ENCODE data around the gene SHISA9.

The SHISA9 gene

DNA sequence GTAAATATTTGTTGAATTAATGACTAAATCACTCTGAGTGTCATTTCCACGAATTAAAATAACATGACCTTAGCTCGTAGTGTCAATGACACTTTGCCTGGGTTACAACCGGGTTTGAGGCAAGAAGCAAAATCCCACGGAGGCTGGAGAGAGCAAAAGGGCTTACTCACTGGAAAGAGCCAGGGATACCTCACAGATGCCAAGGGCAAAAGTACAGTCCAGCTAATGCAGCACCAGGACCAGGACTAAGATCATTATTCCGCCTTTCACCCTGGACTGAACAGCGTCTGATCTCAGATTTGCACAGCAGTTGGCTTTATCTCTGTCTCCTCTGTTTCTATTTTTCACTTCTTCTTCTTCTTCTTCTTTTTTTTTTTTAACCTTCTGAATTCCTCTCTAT lies 175.5 kb downstream of the SHISA9 start:
- DNase-seq (ENCODE audit: low spot score) = no peak

DNA sequence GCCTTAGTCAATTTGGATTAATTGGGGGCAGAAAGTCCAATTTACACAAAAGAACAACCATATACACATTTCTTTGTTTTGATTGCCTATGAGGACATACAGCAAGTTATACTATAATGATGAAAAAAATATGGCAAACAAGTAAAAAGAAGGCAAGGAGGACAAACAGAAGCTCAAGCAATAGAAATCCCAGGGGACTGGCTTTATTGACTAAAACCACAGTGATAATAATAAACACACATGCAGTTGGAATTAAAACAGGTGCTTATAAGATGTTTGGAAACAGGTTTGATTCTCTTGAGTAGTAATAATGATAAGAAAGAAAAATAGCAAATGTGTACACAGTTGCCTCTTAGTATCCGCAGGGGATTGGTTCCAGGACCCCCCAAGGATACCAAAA lies 176.4 kb downstream of the SHISA9 start:
- DNase-seq (ENCODE audit: low spot score) = no peak

DNA sequence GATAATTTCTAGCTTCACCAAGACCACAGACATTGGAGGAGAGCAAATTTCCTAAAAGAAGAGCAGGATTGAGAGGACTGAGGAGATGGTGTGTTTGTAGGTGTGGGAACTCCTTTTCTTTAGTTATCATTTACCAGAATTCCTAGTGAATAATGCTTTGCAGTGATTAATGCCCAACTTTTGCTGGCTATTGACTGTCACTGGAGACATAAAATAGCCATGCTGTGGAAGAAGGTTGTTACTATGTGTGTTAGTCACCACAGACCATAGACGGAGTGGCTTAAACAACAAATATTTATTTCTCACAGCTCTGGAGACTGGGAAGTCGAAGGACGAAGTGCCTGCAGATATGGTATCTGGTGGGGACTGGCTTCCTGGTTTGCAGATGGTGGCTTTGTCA lies 179.1 kb downstream of the SHISA9 start:
- no peak for DNase-seq (ENCODE audit: low spot score)

DNA sequence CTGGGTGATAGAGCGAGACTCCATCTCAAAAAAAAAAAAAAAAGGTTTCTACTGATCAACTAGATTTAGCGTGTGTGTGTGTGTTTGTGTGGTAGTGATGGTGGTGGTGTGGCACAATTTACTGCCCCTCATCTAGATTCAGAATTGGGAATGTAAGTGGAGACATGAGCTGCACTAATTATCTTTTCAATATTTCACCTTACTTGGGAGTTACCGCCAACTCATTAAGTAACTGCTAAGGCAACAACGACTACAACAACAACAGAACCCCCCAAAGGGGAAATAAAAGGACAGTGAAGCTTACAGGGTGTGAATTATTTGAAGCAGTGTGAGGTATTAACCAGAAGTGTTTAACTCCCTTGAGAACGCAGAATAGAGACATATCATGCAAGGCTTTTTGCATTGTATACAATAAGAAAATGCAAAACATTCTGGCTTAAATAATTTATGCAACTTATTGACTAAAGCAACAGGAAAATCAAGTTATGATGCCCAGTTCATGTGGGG lies 180.5 kb downstream of the SHISA9 start:
- DNase-seq (ENCODE audit: low spot score) = no peak

DNA sequence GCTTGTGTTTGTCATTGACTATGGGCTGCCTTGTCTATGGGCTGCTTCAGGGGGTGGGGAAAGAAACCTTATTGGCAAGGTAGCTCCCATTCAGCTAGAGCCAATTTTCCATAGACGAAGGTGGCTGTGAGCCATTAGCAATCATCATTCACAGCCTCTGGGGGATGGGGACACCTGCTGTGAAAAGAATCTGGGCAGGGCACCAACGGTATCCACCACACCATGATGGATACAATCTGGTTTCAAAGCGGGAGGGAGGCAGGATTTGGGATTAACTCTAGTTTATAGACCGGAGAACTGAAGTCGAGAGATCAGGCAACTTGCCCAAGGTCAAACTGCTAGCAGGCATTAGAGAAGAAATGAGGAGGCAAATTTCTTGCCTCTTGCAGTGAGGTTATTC lies 182.3 kb downstream of the SHISA9 start:
- no peak for DNase-seq (ENCODE audit: low spot score)

DNA sequence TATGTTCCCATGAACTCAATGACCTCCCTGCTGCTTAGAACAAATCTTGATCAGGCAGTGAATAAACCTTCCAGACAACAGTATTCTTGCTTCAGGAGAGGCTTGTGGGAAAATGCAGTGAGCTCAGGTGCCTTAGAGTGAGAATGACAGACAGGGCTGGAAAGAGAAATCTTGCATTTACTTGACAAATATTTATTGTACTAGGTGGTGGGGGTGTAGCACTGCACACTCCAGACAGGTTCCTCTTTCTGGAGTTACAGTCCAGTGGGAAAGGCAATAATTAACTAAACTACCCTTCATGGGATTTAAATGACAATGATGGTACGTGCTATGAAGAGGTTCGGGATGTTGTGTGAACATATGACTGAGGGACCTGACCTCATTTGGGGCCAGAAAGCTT lies 182.9 kb downstream of the SHISA9 start:
- no peak for DNase-seq (ENCODE audit: low spot score)

DNA sequence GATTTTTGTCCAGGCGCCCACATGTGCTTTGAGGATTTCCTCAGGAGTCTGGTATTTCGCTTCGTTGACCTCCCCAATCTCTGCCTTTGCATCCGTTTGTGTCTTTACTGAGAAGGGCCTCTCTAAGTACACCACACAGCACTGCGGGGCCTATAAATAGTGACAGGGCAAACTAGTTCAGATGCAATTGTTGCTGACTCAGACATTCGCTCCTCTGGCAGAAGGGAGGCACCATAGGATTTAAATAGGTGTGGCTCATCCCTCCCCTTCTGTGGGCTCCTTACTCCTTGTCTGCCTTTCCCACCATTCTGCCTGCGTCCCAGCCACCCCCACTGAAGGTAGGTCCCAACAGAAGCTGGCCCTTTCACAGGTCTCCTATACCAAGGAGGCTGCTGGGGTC lies 192.3 kb downstream of the SHISA9 start:
- no peak for DNase-seq (ENCODE audit: low spot score)

DNA sequence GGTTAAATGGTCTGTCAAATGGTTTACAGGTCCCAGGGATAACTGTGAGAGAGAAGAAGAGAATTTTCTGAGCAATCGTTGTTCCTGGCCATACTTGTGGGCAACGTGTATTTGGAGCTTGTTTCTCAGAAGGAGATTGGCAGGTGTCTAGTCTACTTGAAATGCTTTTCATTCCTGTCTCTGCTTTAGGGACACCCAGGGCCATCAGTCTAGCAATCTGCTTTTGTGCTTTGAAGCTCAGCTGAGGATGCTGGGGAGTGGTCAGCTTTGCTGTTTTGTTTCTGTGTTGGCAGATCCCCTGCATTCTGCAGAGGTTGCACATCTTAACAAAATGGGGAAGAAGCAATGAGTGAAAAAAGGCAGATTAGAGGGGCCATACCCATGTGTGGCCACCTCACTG lies 193.7 kb downstream of the SHISA9 start:
- no peak for DNase-seq (ENCODE audit: low spot score)

DNA sequence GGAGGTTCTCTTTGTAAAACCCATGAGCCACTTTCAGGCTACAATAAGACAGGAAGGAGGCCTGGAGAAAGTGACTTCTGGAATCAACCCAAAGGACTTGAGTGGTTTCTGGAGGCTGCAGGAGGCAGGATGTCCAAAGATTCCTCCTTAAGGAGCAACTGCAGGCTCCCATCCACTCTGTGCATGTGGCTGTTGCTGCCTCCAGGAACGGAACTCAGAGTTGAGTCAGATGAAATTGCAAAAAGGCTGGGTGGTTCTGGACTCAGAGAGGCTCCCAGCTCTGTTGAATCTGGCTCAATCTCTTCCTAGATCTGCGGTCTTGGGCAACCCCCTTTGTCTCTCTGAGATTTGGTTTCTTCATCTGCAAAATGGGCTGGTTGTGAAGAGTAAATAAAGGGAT lies 197.1 kb downstream of the SHISA9 start:
- no peak for DNase-seq (ENCODE audit: low spot score)

DNA sequence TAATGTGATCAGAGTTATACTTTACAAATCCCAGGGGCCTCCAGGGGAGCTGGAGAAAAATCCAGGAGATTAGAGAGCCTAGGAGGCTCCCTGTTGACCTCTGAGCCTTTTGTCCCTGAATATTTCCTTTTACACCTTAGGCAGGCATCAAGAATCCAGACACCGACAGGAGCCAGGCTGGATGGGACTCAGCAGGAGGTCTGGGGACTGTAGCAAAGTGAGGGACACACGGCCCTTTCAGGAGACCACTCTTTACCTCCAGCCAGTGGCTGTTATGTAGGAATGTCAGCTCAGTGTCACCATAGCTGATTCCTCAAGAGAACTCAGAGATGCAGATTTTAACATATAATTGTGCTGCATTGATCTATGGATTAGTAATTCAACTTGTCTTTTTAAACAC lies 198.4 kb downstream of the SHISA9 start:
- no peak for DNase-seq (ENCODE audit: low spot score)

DNA sequence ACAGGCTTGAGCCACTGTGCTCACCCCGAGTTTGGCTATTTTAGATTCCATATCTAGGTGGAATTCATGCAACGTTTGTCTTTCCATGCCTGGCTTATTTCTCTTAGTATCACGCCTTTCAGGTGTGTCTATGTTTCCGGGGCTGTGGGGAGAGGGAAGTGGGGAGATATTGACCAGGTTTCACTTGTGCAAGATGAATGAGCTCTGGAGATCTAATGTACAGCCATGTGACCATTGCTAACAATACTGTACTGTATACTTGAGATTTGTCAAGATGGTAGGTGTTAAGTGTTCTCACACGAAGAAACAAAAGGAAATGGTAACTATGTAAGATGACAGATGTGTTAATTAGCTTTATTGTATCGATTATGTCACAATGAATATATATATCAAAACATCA lies 199.6 kb downstream of the SHISA9 start:
- DNase-seq (ENCODE audit: low spot score) = no peak

DNA sequence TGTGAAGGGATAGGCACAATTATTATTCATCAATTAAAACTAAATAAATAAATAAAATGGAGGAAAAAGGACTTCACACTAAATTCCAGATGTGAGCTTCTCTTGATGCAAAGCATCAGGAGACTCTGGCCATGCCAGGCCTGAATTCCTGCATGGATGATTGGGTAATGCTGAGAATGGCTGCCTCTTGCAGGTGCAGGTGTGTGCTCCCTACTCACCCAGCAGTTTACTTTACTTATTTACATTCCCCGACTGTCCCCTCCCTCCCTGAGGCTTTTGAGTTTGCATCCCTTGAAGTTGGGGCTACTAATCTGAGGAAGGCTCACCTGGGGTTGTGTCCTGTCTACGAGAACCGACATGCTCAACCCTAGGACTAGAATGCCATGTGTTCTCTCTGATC lies 200.4 kb downstream of the SHISA9 start:
- no peak for DNase-seq (ENCODE audit: low spot score)

DNA sequence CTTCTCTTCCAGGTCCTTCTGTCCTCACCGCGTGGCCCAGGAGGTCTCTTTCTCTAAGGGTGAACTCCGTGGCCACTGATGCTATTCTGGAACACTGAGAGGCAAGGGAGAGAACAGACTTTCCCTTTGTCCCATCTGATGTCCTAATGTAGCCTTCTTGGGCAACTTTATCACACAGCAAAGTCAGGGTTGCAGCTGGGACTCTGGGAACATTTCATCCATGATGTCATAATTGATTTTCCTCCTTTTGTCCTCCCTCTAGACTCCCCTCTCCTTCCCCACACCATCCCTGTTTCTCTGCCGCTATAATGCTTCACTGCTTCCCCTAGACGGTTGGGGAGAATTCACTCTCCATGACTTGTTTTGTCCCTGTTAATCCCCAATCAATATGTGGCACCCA lies 201.0 kb downstream of the SHISA9 start:
- DNase-seq (ENCODE audit: low spot score) = no peak

DNA sequence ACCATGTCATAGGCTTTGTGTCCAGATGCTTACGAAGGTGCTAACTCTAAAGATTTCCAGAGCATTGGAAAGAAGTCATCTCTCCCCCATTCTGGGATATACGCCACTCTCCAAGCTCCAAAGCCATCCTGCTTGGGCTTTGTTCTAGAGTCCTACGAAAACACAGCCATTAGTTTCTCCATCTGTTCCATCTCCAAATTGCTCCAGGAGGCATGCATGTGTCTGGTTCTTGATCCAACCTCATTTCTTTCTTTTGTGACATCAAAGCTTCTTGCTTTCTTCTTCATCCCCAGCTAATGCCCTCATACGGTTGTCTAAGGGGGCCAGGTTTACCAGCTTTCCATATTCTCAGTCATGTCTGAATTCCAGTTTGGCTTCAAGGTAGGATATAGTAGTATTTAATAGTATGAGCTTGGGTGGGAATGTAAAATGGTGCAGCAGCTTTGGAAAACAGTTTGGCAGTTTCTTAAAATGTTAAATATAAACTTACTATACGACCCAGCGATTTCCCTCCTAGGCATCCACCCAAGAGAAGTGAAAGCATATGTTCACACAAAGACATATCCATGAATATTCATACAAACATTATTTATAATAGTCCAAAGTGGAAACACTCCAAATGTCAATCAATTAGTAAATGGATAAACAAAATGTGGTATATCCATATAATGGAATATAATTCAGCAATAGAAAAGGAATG lies 202.6 kb downstream of the SHISA9 start:
- DNase-seq (ENCODE audit: low spot score) = no peak

DNA sequence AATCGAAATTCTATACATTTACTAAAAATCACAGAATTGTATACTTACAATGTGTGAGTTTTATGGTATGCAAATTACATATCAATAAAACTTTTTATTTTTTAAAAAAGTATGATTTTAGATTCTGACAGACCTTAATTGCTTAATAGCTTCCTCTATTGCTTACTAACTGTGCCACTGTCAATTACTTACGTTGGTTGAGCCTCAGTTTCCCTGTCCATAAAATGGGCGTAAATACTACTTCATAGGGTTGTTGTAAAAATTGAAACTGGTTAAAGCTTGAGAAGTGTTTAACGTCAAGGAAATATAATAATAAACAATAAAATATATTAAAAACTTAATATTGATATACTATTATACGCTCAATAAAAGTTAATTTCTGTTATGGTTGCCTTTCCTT lies 203.4 kb downstream of the SHISA9 start:
- no peak for DNase-seq (ENCODE audit: low spot score)

DNA sequence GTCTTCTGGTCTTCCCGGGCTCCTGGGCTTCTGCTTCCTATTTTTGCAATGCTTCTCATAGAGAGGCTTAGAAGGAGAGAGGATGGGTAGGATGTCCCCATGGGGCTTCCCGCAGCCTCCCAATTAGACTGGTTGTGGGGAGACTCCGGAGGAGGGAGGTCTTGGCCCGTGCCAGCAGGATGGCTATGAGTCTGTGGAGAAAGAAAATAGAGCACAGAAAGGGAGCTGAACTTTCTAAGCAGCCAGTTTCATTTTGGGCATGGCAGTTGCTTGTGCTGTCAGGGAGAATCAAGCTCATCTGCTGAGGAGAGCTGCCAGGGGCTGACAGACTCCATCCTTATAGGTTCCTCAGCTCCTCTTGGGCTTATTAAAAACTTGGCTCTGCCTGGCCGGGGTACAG lies 204.0 kb downstream of the SHISA9 start:
- no peak for DNase-seq (ENCODE audit: low spot score)

DNA sequence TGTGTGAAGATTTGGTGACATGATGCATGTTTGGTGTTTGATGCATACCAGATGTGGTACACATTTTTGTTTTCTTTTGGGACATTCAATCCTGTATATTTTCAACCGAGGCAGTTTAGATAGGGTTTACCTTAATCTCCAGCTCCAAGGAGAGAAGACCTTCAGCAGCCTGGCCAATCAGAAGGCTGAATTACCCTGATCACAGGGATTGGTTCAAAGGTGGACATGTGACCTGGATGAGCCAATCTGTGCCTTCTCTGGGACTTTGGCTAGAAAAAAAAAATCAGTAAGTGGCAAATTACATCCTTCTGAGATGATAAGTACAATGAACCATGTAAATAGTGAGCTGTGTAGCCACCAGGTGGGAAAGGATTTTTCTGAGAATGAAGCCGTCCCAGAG lies 205.1 kb downstream of the SHISA9 start:
- DNase-seq (ENCODE audit: low spot score) = no peak

DNA sequence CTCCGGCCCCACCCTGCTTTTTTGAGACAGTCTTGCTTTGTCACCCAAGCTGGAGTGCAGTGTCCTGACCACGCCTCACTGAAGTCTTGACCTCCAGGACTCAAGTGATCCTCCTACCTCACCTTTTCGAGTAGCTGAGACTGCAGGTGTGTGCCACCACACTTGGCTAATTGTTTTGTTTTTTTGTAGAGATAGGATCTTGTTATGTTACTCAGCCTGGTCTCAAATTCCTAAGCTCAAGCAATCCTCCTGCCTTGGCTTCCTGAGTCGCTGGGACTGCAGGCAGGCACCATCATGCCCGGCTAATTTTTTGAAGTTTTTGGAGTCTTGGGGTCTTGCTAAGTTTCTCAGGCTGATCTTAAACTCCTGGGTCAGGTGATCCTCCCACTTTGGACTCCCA lies 206.7 kb downstream of the SHISA9 start:
- no peak for DNase-seq (ENCODE audit: low spot score)

DNA sequence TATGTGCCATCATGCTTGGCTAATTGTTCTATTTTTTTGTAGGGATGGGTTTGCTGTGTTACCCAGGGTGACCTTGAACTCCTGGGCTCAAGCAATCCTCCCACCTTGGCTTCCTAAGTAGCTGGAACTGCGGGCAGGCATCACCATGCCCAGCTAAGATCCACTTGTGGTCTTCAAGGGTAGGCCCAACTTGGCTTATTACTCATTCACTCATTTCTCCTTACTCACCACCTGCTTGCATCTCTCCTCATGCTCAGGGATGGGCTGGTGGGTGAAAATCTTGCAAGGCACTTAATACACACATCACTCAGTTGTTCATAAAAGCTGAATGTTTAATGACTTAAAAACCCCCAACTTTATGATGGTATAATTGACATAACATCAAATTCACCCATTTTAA lies 207.8 kb downstream of the SHISA9 start:
- no peak for DNase-seq (ENCODE audit: low spot score)

DNA sequence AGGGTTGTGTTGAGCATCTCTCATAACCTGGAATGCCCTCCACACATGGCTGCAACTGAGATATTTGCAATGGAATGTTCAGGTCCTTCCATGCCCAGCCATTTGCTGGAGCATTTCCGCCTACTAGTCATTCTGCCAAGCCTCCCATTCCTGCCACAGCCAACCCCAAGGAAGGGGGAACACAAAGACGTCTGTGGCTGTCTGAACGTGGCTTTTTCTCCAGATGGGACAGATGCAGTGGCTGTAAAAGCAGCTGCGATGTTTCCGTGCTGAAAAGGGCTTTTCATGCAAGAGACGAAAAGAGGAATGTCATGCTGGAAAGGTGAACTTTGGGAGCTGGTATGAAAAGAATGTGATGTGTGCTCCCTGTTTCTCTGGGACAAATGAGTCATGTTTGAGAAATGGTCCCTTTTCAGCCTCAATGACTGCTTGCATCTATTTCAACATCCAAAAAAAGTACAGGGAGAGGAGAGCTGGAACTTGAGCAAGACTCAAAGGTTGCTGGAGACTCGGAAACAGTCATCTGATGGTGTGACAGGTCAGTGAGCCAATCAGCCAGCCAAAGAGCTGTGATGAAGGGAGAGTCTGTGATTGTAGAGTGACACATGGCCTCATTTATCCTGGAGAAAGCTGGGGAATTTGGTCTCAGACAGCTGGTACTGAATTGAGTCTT lies 208.9 kb downstream of the SHISA9 start:
- no peak for DNase-seq (ENCODE audit: low spot score)

DNA sequence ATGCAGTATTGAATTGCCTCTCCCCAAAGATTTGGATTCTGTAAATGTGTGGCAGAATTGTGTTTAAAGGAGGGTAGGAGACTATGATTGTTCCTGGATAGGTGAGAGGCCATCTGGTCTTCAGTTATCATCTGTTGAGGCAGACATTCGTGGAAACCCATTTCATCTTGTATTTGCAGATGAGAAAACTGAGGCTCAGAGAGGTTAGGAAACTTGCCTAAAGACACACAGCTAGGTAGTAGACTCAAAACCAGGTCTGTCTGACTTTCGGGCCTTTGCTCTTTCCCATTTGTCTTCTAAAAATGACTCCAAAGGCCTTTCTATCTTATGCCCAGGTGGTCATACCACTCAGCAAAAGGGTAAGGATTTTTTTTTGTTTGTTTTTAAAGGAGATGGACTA lies 210.3 kb downstream of the SHISA9 start:
- no peak for DNase-seq (ENCODE audit: low spot score)

DNA sequence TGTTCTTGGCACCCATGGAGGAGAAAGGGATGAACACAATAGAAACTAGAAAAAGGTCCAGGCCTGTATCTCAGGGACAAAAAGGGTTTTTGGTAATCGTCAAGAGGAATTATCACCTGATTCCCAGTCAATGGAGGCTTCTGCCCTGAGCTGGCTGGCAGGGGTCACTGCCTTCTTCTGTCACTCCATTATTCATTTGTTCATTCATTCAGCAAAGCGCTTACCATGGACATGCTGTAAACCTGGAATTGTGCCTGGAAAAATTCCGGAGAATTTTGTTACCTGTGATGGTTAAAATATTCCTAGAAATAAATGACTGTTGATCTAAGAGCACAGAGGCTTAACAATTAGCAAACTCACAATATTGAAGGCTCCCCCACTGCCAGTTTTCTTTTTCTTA lies 212.3 kb downstream of the SHISA9 start:
- DNase-seq (ENCODE audit: low spot score) = no peak

DNA sequence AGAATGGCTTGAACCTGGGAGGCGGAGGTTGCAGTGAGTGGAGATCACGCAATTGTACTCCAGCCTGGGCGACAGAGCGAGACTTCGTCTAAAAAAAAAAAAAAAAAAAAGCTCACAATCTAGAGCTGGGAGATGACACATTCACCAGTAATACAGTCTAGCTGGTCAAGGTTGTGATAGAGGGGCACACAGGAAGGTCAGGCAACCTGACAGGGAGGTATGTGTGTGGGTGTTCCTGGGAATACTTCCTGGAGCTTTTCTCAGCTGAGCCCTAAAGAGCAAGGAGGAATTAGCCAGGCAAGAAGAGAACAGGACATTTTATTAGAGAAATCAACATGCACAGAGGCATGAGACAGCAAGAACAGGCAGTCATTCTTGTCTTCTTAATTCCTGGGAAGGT lies 216.7 kb downstream of the SHISA9 start:
- no peak for DNase-seq (ENCODE audit: low spot score)

DNA sequence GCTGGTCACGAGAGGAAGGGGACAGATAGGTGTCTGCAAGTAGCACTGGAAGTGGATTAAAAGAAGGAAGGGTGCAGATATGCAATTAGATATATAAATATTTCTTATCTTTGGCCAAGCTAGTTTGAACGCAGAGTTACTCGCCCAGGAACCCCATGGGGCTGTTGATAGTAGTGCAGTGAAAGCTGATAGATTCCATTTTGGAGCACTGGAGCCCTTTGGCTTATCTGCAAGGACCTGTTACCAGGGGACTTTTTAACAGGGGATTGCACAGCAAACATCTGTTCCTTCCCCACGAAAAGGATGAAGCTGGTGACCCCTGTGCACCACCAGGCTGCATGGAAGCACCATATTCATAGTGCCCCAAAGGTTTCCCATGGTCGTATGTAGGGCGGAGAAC lies 218.7 kb downstream of the SHISA9 start:
- no peak for DNase-seq (ENCODE audit: low spot score)
